HCT116 (cell line): ENCODE data around the gene MOAP1. TPM values are rescaled to one million over a fixed set of nuclear protein-coding genes. Genes with fewer than 3 reads are reported as not detected.

Source experiments
- ATAC-seq: fragments of 200-7000 bp; cut with Tn5 transposase; 2 replicates; pipeline ENCODE4 v1.9.1; 2020; ENCODE audit warnings: mild to moderate bottlenecking, moderate library complexity
- BruUV-seq: library from RNA; stranded (reverse); fragments of 400-500 nt; replicated peaks from 2 replicates; lab custom pipeline; 2021; lab: Mats Ljungman, UMichigan
- CTCF ChIA-PET: fragments of 300-600 bp; sonication (Branson Sonifier 250); formaldehyde crosslinking; loops from one replicate; lab custom pipeline; 2021; ENCODE audit warnings: antibody characterized with exemption; lab: Charles Lee
- POLR2A ChIA-PET: fragments of 300-600, 350-600 bp; sonication (Branson Sonifier 250); formaldehyde crosslinking; loops from one replicate; lab custom pipeline; 2021; ENCODE audit warnings: antibody characterized with exemption; lab: Charles Lee
- RAD21 ChIA-PET, 2 experiments: fragments of 300-600 bp; sonication (Branson Sonifier 250); formaldehyde crosslinking; loops; one replicate each; lab custom pipeline; 2023; ENCODE audit warnings: low total read pairs in 2 of 2; ENCODE audit not compliant: uncharacterized antibody in 2 of 2, unreplicated experiment in 2 of 2, low non-redundant PET in 1 of 2; lab: Charles Lee
- DNase-seq: peaks from one replicate; pipeline ENCODE4 v3.0.0-alpha.2; 2010; ENCODE audit warnings: low read depth, low spot score
- H2AFZ ChIP-seq: fragments of 200-600 bp; shearing (Covaris generic), sonication (generic); 2 replicates; pipeline ENCODE4 v1.6.1; 2017; ENCODE audit warnings: low read depth, mixed run types, mixed read lengths, antibody characterized with exemption, low read length; ENCODE audit not compliant: poor library complexity, severe bottlenecking
- H3K27ac ChIP-seq: 2 replicates; pipeline ENCODE4 v1.5.1; 2012; ENCODE audit warnings: low read depth, low read length
- H3K27me3 ChIP-seq: fragments of 200-600 bp; sonication (generic); 2 replicates; pipeline ENCODE4 v1.6.1; 2016; ENCODE audit warnings: mixed run types, low read length, mixed read lengths; ENCODE audit not compliant: insufficient read depth
- H3K36me3 ChIP-seq, 2 experiments: fragments of 200-500 bp in 1 of 2; fragments of 200-600 bp in 1 of 2; sonication (Bioruptor generic) in 1 of 2; sonication (generic) in 1 of 2; 2 replicates each; pipeline versions ENCODE4 v1.5.1 to v1.6.1; 2014 to 2016; ENCODE audit warnings: low read length in 2 of 2, inconsistent platforms in 1 of 2, mixed read lengths in 1 of 2, mixed run types in 1 of 2; ENCODE audit not compliant: insufficient read depth in 2 of 2, control insufficient read depth in 1 of 2
- H3K4me1 ChIP-seq, 2 experiments: fragments of 200-600 bp in 1 of 2; sonication (generic) in 1 of 2; 2 replicates each; pipeline versions ENCODE4 v1.5.1 to v1.6.1; 2012 to 2017; ENCODE audit warnings: low read length in 2 of 2, inconsistent platforms in 1 of 2, mild to moderate bottlenecking in 1 of 2, mixed read lengths in 1 of 2, mixed run types in 1 of 2, moderate library complexity in 1 of 2; ENCODE audit not compliant: insufficient read depth in 2 of 2, control insufficient read depth in 1 of 2
- H3K4me2 ChIP-seq: fragments of 200-600 bp; sonication (generic); 2 replicates; pipeline ENCODE4 v1.6.1; 2017; ENCODE audit warnings: mixed run types, low read length, mixed read lengths
- H3K4me3 ChIP-seq, 2 experiments: fragments of 200-600 bp in 1 of 2; sonication (generic) in 1 of 2; replicated peaks in 1 of 2; 2 replicates each; pipeline ENCODE4 v1.5.1; 2011 to 2016; ENCODE audit warnings: low read length in 2 of 2, control low read depth in 1 of 2, low read depth in 1 of 2, mild to moderate bottlenecking in 1 of 2, mixed read lengths in 1 of 2, mixed run types in 1 of 2
- H3K79me2 ChIP-seq: fragments of 200-600 bp; sonication (generic); 2 replicates; pipeline ENCODE4 v1.6.1; 2017; ENCODE audit warnings: mild to moderate bottlenecking, mixed run types, low read length, moderate library complexity, mixed read lengths; ENCODE audit not compliant: insufficient read depth
- H3K9ac ChIP-seq: fragments of 200-600 bp; sonication (generic); 2 replicates; pipeline ENCODE4 v1.6.1; 2016; ENCODE audit warnings: low read length, mixed read lengths
- H3K9me2 ChIP-seq: fragments of 200-600 bp; sonication (generic), shearing (Covaris generic); 2 replicates; pipeline ENCODE4 v1.6.1; 2017; ENCODE audit warnings: mixed run types, mild to moderate bottlenecking, moderate library complexity; ENCODE audit not compliant: insufficient read depth
- H3K9me3 ChIP-seq, 2 experiments: fragments of 200-500 bp in 1 of 2; fragments of 200-600 bp in 1 of 2; sonication (Bioruptor generic) in 1 of 2; sonication (generic) in 1 of 2; 2 replicates each; pipeline ENCODE4 v1.6.1; 2014 to 2017; ENCODE audit warnings: low read length in 2 of 2, mixed read lengths in 2 of 2, inconsistent platforms in 1 of 2, low read depth in 1 of 2, mild to moderate bottlenecking in 1 of 2, mixed run types in 1 of 2, moderate library complexity in 1 of 2; ENCODE audit not compliant: control insufficient read depth in 1 of 2, insufficient read depth in 1 of 2
- H4K20me1 ChIP-seq: fragments of 200-600 bp; sonication (generic), shearing (Covaris generic); 2 replicates; pipeline ENCODE4 v1.6.1; 2017; ENCODE audit warnings: mixed run types, mild to moderate bottlenecking, moderate library complexity; ENCODE audit not compliant: insufficient read depth
- CTCF ChIP-seq, 3 experiments: fragments of 200-600 bp in 1 of 3; sonication (generic) in 1 of 3; IDR thresholded peaks in 2 of 3; conservative IDR thresholded peaks in 1 of 3; 2 replicates each; pipeline ENCODE4 v1.5.1; 2012 to 2017; ENCODE audit warnings: low read depth in 2 of 3, low read length in 2 of 3, antibody characterized with exemption in 1 of 3, borderline replicate concordance in 1 of 3, control low read depth in 1 of 3, mild to moderate bottlenecking in 1 of 3, mixed read lengths in 1 of 3, mixed run types in 1 of 3, moderate library complexity in 1 of 3; ENCODE audit not compliant: insufficient read depth in 1 of 3
- SRF ChIP-seq: IDR thresholded peaks from 2 replicates; pipeline ENCODE4 v1.6.1; 2012; ENCODE audit warnings: low read depth
- TCF7L2 ChIP-seq: IDR thresholded peaks from 2 replicates; pipeline ENCODE4 v1.7.0; 2011; ENCODE audit warnings: borderline replicate concordance, inconsistent platforms; ENCODE audit not compliant: insufficient read depth, insufficient read length; ENCODE audit errors: extremely low read depth
- intact Hi-C: fragments of 100-400 bp; cut with micrococcal nuclease; formaldehyde crosslinking; loops from 2 replicates; pipeline ENCODE4 v1.10.0; 2022
- total RNA-seq: library from RNA; stranded (reverse); gene quantifications from one replicate; pipeline ENCODE4 v1.2.1, GENCODE V29; 2021; ENCODE audit not compliant: unreplicated experiment

Gene MOAP1
- total RNA-seq, 1 experiment from 2014 or later = 14.2 TPM

GRCh38 chr14:93156693-93157369 is 27.9 kb downstream of the MOAP1 start:
- no peak overlapping the region for H2AFZ ChIP-seq
- H3K9ac ChIP-seq = no peak overlapping the region
- H3K27ac ChIP-seq = no peak overlapping the region
- ChIA-PET CTCF (interaction anchor here (0.7 to 1.0 kb wide), 2 partner anchors 24 to 980 kb away, joined by 3 read pairs; no protein-coding TSS in a partner anchor), POLR2A (no interaction called here), RAD21 (no interaction called here)
- no peaks in the 10 kb centered on the region for H3K9me3 ChIP-seq
- intact Hi-C loops = no loop called here
- no peak overlapping the region for H3K4me3 ChIP-seq
- no peak for TF ChIP-seq TCF7L2
- TF ChIP-seq CTCF (IDR thresholded peaks at IDR 0.05 in 2 of 3, conservative IDR thresholded peaks at IDR 0.05 in 1 of 3; ENCODE audit: borderline replicate concordance in 1 of 3, insufficient read depth in 1 of 3, low read depth in 2 of 3, low read length in 2 of 3) = no peak
- H3K9me2 ChIP-seq = no peaks in the 10 kb centered on the region
- no peaks in the 10 kb centered on the region for H3K27me3 ChIP-seq
- H3K4me1 ChIP-seq = peaks cover 0 to 8% of the 10 kb centered on the region in 2 experiments; a peak in 2 of 4 replicates
- H3K36me3 ChIP-seq = no peaks in the 10 kb centered on the region
- no peaks in the 10 kb centered on the region for H3K79me2 ChIP-seq
- DNase-seq = no peak
- no TSS peak for BruUV-seq
- H3K4me2 ChIP-seq = no peak overlapping the region
- ATAC-seq = no peak
- H4K20me1 ChIP-seq = no peaks in the 10 kb centered on the region

GRCh38 chr14:93155667-93156066 is 29.0 kb downstream of the MOAP1 start:
- Histone ChIP-seq H3K4me1 (peaks cover 0 to 7% of the 10 kb centered on the region in 2 experiments; a peak in 2 of 4 replicates), H3K9me3 (no peaks in the 10 kb centered on the region), H3K27ac (no peak overlapping the region), H3K4me3 (no peak overlapping the region), H3K9ac (no peak overlapping the region), H3K79me2 (no peaks in the 10 kb centered on the region), H4K20me1 (no peaks in the 10 kb centered on the region), H2AFZ (no peak overlapping the region), H3K9me2 (no peaks in the 10 kb centered on the region), H3K4me2 (no peak overlapping the region), H3K27me3 (no peaks in the 10 kb centered on the region), H3K36me3 (no peaks in the 10 kb centered on the region)
- BruUV-seq = no TSS peak
- no peak for TF ChIP-seq SRF
- no peak for ATAC-seq
- DNase-seq = no peak
- intact Hi-C loops = no loop called here
- CTCF ChIA-PET = interaction anchor here (1.0 kb wide), 1 partner anchor 23 kb away, joined by 3 read pairs; no protein-coding TSS in a partner anchor
- POLR2A ChIA-PET = no interaction called here
- RAD21 ChIA-PET = no interaction called here
